ENCODE results near the gene SLC35E4.

The SLC35E4 gene

GRCh38 chr22:30606455-30607299 is 28.9 kb upstream of the SLC35E4 start, which contains the start of gene TCN2:
Gene TCN2, plus strand, starts transcription at chr22:30607174. Its CDS starts 158 bp downstream, at chr22:30607332.
- no peak for TF ChIP-seq ZFX (IDR thresholded peaks at IDR 0.05)
- TF ChIP-seq CTCF (conservative IDR thresholded peaks at IDR 0.05) = no peak
- no peak within 1 kb of the TSS for H3K27ac ChIP-seq

- TF ChIP-seq ZFX (IDR thresholded peaks at IDR 0.05) (no peak), CTCF (conservative IDR thresholded peaks at IDR 0.05) (no peak)
- H3K27ac ChIP-seq = no peak overlapping the region
These were observed 28.2 kb upstream of the SLC35E4 start for GRCh38 chr22:30607300-30607930.

GRCh38 chr22:30607939-30608338 is 27.6 kb upstream of the SLC35E4 start:
- no peak overlapping the region for H3K27ac ChIP-seq
- TF ChIP-seq ZFX (IDR thresholded peaks at IDR 0.05) = no peak
- TF ChIP-seq CTCF (conservative IDR thresholded peaks at IDR 0.05) = no peak

- TF ChIP-seq CTCF (conservative IDR thresholded peaks at IDR 0.05) = no peak
- no peak for TF ChIP-seq ZFX (IDR thresholded peaks at IDR 0.05)
- H3K27ac ChIP-seq = no peak overlapping the region
These were observed 26.1 kb upstream of the SLC35E4 start for GRCh38 chr22:30609260-30610185.

- H3K27ac ChIP-seq = no peak overlapping the region
- TF ChIP-seq ZFX (IDR thresholded peaks at IDR 0.05) (no peak), CTCF (conservative IDR thresholded peaks at IDR 0.05) (no peak)
These were observed 25.3 kb upstream of the SLC35E4 start for GRCh38 chr22:30610299-30610698.

GRCh38 chr22:30611197-30611596 is 24.4 kb upstream of the SLC35E4 start:
- TF ChIP-seq ZFX (IDR thresholded peaks at IDR 0.05) (no peak), CTCF (conservative IDR thresholded peaks at IDR 0.05) (no peak)
- no peak overlapping the region for H3K27ac ChIP-seq

Measured in C4-2B (cell line).